Measurements from ENCODE around the gene ZBTB48. TPM values are rescaled to one million over a fixed set of nuclear protein-coding genes. Genes with fewer than 3 reads are reported as not detected.
A peak's percentile ranks its signal among the peaks of the same experiment; 100 is the strongest.

Gene ZBTB48
- total RNA-seq, 2 experiments from 2014 or later: 30.7 to 37.4 TPM

GRCh38 chr1:6614929-6615785 is 35.4 kb downstream of the ZBTB48 start:
- H3K27me3 Mint-ChIP-seq: peaks cover 2% of the 10 kb centered on the region
- H3K4me1 Mint-ChIP-seq: peaks cover 19% of the 10 kb centered on the region
- ATAC-seq (no peak), DNase-seq (no peak)
- H3K36me3 Mint-ChIP-seq: peaks cover 10% of the 10 kb centered on the region
- peak overlapping the region; percentile 17 for H3K27ac Mint-ChIP-seq
- CTCF ChIA-PET: interaction anchor here (1.2 to 1.4 kb wide), 2 partner anchors 12 to 61 kb away, joined by 3 read pairs; partner anchors contain the start of gene NOL9
- no peaks in the 10 kb centered on the region for H3K9me3 Mint-ChIP-seq (ENCODE audit: low read depth)
- H3K4me3 Mint-ChIP-seq: peak overlapping the region; percentile 70

- DNase-seq: no peak
- Mint-ChIP-seq H3K36me3 (peaks cover 23% of the 10 kb centered on the region), H3K9me3 (ENCODE audit: low read depth) (no peaks in the 10 kb centered on the region), H3K4me3 (no peak overlapping the region), H3K27me3 (peaks cover 2% of the 10 kb centered on the region), H3K4me1 (peaks cover 10% of the 10 kb centered on the region), H3K27ac (no peak overlapping the region)
- ATAC-seq: no peak
- CTCF ChIA-PET: no interaction called here
These were observed 39.3 kb downstream of the ZBTB48 start for GRCh38 chr1:6619045-6619444.

DNA sequence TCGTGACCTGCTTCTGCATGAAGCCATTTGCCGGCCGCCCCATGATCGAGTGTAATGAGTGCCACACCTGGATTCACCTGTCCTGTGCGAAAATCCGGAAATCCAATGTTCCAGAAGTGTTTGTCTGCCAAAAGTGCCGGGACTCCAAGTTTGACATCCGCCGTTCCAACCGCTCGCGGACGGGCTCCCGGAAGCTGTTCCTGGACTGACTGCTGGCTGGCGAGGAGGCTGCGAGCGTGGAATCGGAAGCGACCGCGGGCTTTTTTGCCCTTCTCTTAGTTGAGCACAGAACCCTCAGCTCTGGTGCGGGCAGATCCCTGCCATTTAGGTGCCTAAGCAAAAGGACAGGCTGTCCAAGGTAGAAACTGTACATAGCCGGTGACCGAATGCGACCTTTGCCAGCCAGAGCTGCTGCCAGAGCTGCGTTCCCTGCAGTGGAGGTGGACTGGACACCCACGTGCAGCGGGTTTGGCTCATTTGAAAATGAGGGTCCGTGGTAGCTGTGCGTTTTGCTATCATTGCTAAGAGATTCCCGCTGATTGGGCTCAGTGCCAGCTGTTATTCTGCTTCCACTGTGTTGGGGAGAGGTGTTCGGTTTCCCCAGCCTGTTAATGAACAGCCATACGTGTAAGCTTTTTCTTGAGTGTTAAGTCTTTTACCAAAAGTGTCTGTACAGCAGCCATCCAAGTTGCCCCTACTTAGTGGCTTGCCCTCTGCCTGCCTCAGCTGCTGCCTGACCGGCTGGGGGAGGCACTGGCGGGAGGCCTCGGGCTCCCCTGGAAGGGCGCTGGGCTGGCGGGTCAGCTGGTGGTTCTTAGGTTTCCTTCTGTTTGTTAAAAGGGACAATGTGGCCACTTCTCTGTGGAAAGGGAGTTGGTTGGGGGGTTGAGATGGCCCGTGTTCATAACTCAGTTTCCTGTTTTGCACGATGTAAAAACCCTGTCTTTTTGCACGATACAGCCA is 41.9 kb downstream of the ZBTB48 start:
- Mint-ChIP-seq H3K27ac (no peak overlapping the region), H3K36me3 (peaks cover 21% of the 10 kb centered on the region), H3K27me3 (no peaks in the 10 kb centered on the region), H3K4me1 (peaks cover 17% of the 10 kb centered on the region), H3K9me3 (ENCODE audit: low read depth) (no peaks in the 10 kb centered on the region), H3K4me3 (no peak overlapping the region)
- no peak for ATAC-seq
- no peak for DNase-seq
- CTCF ChIA-PET: interaction anchor here (1.4 kb wide), 1 partner anchor 22 kb away, joined by 3 read pairs; no protein-coding TSS in a partner anchor

GRCh38 chr1:6622396-6623152 is 42.8 kb downstream of the ZBTB48 start:
- Mint-ChIP-seq H3K4me1 (peaks cover 25% of the 10 kb centered on the region), H3K9me3 (ENCODE audit: low read depth) (no peaks in the 10 kb centered on the region), H3K4me3 (no peak overlapping the region), H3K36me3 (peaks cover 24% of the 10 kb centered on the region), H3K27me3 (no peaks in the 10 kb centered on the region), H3K27ac (no peak overlapping the region)
- ATAC-seq: no peak
- CTCF ChIA-PET: interaction anchor here (1.4 kb wide), 1 partner anchor 22 kb away, joined by 3 read pairs; no protein-coding TSS in a partner anchor
- no peak for DNase-seq

DNA sequence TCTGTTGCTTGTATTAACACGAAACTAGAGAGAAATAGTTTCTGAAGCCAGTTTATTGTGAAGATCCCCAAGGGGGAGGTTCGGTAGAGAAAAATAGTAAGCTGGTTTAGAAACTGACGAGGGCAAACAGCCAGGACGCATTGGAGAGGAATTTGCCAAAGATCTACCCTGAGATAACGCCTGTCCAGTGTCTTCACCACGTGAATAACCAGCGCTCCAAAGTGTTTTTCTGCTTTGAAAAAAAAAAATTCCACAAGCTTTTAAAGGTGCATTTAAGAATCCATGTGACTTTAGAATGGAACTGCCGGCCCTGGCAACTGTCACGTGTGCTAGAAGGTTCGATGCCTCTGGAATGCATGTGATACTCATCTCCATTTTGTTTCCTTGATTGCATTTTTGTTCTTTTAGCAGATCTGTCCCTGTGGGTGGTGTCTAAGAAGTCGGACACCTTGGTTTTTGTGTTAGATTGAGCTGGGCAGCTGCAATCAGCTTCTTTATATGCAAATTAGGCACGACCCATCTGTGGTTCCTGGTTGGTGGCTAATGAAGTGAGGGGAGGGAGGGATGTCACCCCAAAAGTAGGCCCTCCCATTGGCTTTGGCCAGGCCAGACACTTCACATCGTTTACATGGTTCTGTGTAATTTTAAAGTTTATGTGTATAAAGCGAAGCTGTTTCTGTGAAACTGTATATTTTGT is 43.6 kb downstream of the ZBTB48 start:
- DNase-seq: no peak
- Mint-ChIP-seq H3K36me3 (peaks cover 22% of the 10 kb centered on the region), H3K27ac (no peak overlapping the region), H3K4me3 (no peak overlapping the region), H3K9me3 (ENCODE audit: low read depth) (no peaks in the 10 kb centered on the region), H3K4me1 (peaks cover 30% of the 10 kb centered on the region), H3K27me3 (no peaks in the 10 kb centered on the region)
- CTCF ChIA-PET: no interaction called here
- no peak for ATAC-seq

GRCh38 chr1:6624710-6625583 is 45.2 kb downstream of the ZBTB48 start, which contains the start of gene THAP3:
Gene THAP3 (plus strand): TSS chr1:6624868. CDS start chr1:6625219, 351 bp downstream.
- Mint-ChIP-seq H3K36me3 (peaks cover 24% of the 10 kb centered on the region), H3K9me3 (ENCODE audit: low read depth) (no peaks in the 10 kb centered on the region), H3K4me3 (peak within 1 kb of the TSS; percentile 92), H3K27ac (peak within 1 kb of the TSS; percentile 84), H3K27me3 (no peaks in the 10 kb centered on the region), H3K4me1 (peaks cover 30% of the 10 kb centered on the region)
- CTCF ChIA-PET: interaction anchor here (0.7 to 0.8 kb wide), 2 partner anchors 70 to 92 kb away, joined by 3 read pairs; partner anchors contain the start of genes NOL9 and TAS1R1
- ATAC-seq (peak; percentile 97), DNase-seq (peak; percentile 92)

- DNase-seq: no peak
- CTCF ChIA-PET: interaction anchor here (0.7 to 1.2 kb wide), 4 partner anchors 64 to 139 kb away, joined by 3 to 4 read pairs (median 3); partner anchors contain the start of gene DNAJC11
- no peak for ATAC-seq
- no peaks in the 10 kb centered on the region for H3K9me3 Mint-ChIP-seq (ENCODE audit: low read depth)
- peak overlapping the region; percentile 92 for H3K4me3 Mint-ChIP-seq
- peaks cover 30% of the 10 kb centered on the region for H3K4me1 Mint-ChIP-seq
- H3K36me3 Mint-ChIP-seq: peaks cover 22% of the 10 kb centered on the region
- H3K27ac Mint-ChIP-seq: peak overlapping the region; percentile 84
- H3K27me3 Mint-ChIP-seq: no peaks in the 10 kb centered on the region
These were observed 45.9 kb downstream of the ZBTB48 start for GRCh38 chr1:6625584-6626149.

DNA sequence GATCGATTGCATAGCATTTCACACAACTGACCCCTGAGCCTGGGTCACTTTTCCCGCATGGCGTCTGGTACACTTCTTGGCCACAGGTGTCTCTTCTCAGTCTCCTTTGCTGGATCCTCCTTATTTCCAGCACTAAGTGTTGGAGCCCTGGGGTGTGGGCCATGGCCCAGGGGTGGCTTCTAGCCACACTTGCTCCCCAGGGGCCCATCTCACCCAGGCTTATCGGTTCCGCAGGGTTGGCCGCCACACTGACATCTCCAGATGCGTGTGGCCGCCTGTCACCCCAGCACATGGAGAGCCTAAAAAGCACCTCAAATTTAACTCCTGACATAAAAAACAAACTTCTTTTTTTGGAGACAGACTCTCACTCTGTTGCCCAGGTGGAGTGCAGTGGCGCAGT is 47.2 kb downstream of the ZBTB48 start:
- H3K27ac Mint-ChIP-seq: no peak overlapping the region
- no peaks in the 10 kb centered on the region for H3K9me3 Mint-ChIP-seq (ENCODE audit: low read depth)
- H3K27me3 Mint-ChIP-seq: no peaks in the 10 kb centered on the region
- DNase-seq: no peak
- H3K36me3 Mint-ChIP-seq: peaks cover 16% of the 10 kb centered on the region
- no peak for ATAC-seq
- CTCF ChIA-PET: interaction anchor here (1.2 kb wide), 2 partner anchors 62 to 74 kb away, joined by 3 to 4 read pairs; partner anchors contain the start of gene DNAJC11
- H3K4me1 Mint-ChIP-seq: peaks cover 30% of the 10 kb centered on the region
- peak overlapping the region; percentile 92 for H3K4me3 Mint-ChIP-seq

DNA sequence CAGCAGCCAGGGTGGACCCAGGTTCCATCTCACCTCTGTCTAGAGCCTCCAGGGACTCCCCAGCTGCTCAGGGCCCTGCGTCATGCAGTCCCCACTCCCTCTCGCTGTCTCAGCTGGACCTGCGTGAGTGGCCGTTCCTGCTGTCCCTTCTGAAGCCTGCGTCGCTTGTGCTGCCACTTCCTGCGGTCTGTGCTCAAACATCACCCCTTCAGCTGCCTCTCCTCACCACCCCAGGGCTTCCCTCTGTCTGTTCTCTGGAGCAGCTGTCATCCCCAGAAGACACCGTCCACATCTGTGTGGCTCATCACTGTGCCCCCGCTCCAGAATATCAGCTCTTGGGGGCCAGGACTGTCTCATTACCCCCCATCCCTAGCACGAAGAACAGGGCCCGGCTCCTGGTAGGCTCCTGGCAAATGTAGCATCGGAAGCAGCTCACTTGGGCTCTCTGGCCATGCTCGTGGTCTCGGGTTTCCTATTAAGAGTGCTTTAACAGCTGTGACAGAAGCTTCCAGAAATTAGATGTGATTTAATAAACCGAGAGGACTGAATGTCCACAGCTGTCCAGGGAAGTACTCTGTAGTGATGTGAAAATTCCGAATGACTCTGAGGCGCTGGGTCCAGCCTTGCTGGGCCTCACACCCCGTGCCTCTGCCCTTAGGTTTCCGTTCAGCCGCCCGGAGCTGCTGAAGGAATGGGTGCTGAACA is 48.2 kb downstream of the ZBTB48 start:
- no peaks in the 10 kb centered on the region for H3K27me3 Mint-ChIP-seq
- H3K4me1 Mint-ChIP-seq: peaks cover 30% of the 10 kb centered on the region
- H3K4me3 Mint-ChIP-seq: peak overlapping the region; percentile 29
- CTCF ChIA-PET: no interaction called here
- ATAC-seq: no peak
- H3K36me3 Mint-ChIP-seq: peaks cover 16% of the 10 kb centered on the region
- no peaks in the 10 kb centered on the region for H3K9me3 Mint-ChIP-seq (ENCODE audit: low read depth)
- peak overlapping the region; percentile 26 for H3K27ac Mint-ChIP-seq
- no peak for DNase-seq

DNA sequence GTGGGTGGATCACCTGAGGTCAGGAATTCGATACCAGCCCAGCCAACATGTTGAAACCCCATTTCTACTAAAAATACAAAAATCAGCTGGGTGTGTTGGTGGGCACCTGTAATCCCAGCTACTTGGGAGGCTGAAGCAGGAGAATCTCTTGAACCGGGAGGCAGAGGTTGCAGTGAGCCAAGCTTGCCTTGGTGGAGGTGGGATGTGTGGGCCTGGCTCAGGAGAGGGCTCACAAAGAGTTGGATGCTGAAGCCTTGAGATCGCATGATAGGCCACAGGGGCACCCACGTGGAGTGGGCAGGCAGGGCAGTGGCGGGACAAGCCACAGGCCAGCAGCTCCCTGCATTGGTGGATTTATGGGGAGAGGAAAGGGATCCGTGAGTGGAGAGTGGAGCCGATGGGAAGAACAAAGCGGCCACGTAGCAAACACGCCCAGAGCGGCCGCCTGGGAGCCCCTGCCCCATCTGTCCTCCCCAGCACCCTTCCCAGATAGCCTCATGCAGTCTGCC is 49.2 kb downstream of the ZBTB48 start:
- Mint-ChIP-seq H3K36me3 (peaks cover 19% of the 10 kb centered on the region), H3K4me1 (peaks cover 28% of the 10 kb centered on the region), H3K9me3 (ENCODE audit: low read depth) (no peaks in the 10 kb centered on the region), H3K4me3 (no peak overlapping the region), H3K27me3 (no peaks in the 10 kb centered on the region), H3K27ac (no peak overlapping the region)
- CTCF ChIA-PET: no interaction called here
- no peak for DNase-seq
- ATAC-seq: no peak
